SK-N-SH treated with all-trans-retinoic acid at 6 μM for 48 hours (cell line): ENCODE results near the gene KCTD18.

ENCODE experiments used
- ARNTL ChIP-seq: fragments of 450-650 bp; formaldehyde crosslinking; IDR thresholded peaks from 2 replicates; pipeline ENCODE4 v1.5.0; 2020; ENCODE audit warnings: low read depth, mild to moderate bottlenecking, moderate library complexity, borderline replicate concordance
- ESRRG ChIP-seq: fragments of 250-450 bp; sonication (Bioruptor Pico); IDR thresholded peaks from 2 replicates; pipeline ENCODE4 v1.6.1; 2021; ENCODE audit warnings: mild to moderate bottlenecking
- OSR1 ChIP-seq: fragments of 250-450 bp; sonication (Bioruptor Pico); IDR thresholded peaks from 2 replicates; pipeline ENCODE4 v1.8.0; 2022; ENCODE audit warnings: moderate library complexity, mild to moderate bottlenecking, inconsistent platforms
- PATZ1 ChIP-seq: fragments of 250-450 bp; sonication (Bioruptor Pico); IDR thresholded peaks from 2 replicates; pipeline ENCODE4 v1.8.0; 2020; ENCODE audit warnings: mild to moderate bottlenecking, moderate library complexity, borderline replicate concordance
- PPARA ChIP-seq: fragments of 250-450 bp; sonication (Bioruptor Pico); IDR thresholded peaks from 2 replicates; pipeline ENCODE4 v1.5.0; 2020; ENCODE audit warnings: mild to moderate bottlenecking, borderline replicate concordance
- RARB ChIP-seq: fragments of 250-450 bp; sonication (Bioruptor Pico); IDR thresholded peaks from 2 replicates; pipeline ENCODE4 v1.8.0; 2021; ENCODE audit warnings: mild to moderate bottlenecking, moderate library complexity
- SNAI2 ChIP-seq: fragments of 250-450 bp; sonication (Bioruptor Pico); IDR thresholded peaks from 2 replicates; pipeline ENCODE4 v1.5.0; 2020; ENCODE audit warnings: mild to moderate bottlenecking, moderate library complexity
- TSHZ2 ChIP-seq: fragments of 250-450 bp; sonication (Bioruptor Pico); IDR thresholded peaks from 2 replicates; pipeline ENCODE4 v1.5.0; 2020; ENCODE audit warnings: mild to moderate bottlenecking, moderate library complexity
- ZFP3 ChIP-seq: fragments of 250-450 bp; sonication (Bioruptor Pico); IDR thresholded peaks from 2 replicates; pipeline ENCODE4 v1.5.0; 2020; ENCODE audit warnings: mild to moderate bottlenecking, moderate library complexity
- ZNF565 ChIP-seq: fragments of 450-650 bp; formaldehyde crosslinking; conservative IDR thresholded peaks from 2 replicates; pipeline ENCODE4 v1.5.0; 2020; ENCODE audit warnings: low read depth, mild to moderate bottlenecking, moderate library complexity

- TF ChIP-seq TSHZ2 (CRISPR knock-in tag) (no peak), OSR1 (CRISPR knock-in tag) (no peak), PPARA (CRISPR knock-in tag) (no peak), ZFP3 (CRISPR knock-in tag) (no peak), SNAI2 (no peak), ARNTL (no peak), ESRRG (CRISPR knock-in tag) (no peak), PATZ1 (CRISPR knock-in tag) (no peak), RARB (CRISPR knock-in tag) (no peak), ZNF565 (CRISPR knock-in tag) (no peak)
Observed at GRCh38 chr2:200472853-200473464, 36.9 kb downstream of the KCTD18 start.
